Measurements from ENCODE around the gene ARID1B.

The ARID1B gene

GRCh38 chr6:157251586-157252247, 474.5 kb downstream of the ARID1B start:
- Histone ChIP-seq H3K27ac (no peak overlapping the region), H3K4me3 (ENCODE audit: low read depth, low read length) (no peak overlapping the region), H3K27me3 (replicated peaks) (peaks cover 1% of the 10 kb centered on the region), H3K36me3 (replicated peaks) (no peaks in the 10 kb centered on the region)
- no peak for DNase-seq
- in situ Hi-C loops (cut with HindIII; ENCODE audit: low pct_ligation_motif_present, low sequenced_read_pairs) = no loop called here
- no peak for TF ChIP-seq CTCF (IDR thresholded peaks at IDR 0.05; ENCODE audit: low read depth, low read length, missing control alignments)

GRCh38 chr6:157253017-157253416, 475.8 kb downstream of the ARID1B start:
- no peak for TF ChIP-seq CTCF (IDR thresholded peaks at IDR 0.05; ENCODE audit: low read depth, low read length, missing control alignments)
- in situ Hi-C loops (cut with HindIII; ENCODE audit: low pct_ligation_motif_present, low sequenced_read_pairs) = no loop called here
- no peak for DNase-seq
- peaks cover 5% of the 10 kb centered on the region for H3K27me3 ChIP-seq (replicated peaks)
- no peaks in the 10 kb centered on the region for H3K36me3 ChIP-seq (replicated peaks)
- no peak overlapping the region for H3K4me3 ChIP-seq (ENCODE audit: low read depth, low read length)
- no peak overlapping the region for H3K27ac ChIP-seq

GRCh38 chr6:157253699-157254098, 476.5 kb downstream of the ARID1B start:
- H3K27me3 ChIP-seq (replicated peaks) = peaks cover 7% of the 10 kb centered on the region
- TF ChIP-seq CTCF (IDR thresholded peaks at IDR 0.05; ENCODE audit: low read depth, low read length, missing control alignments) = no peak
- no peaks in the 10 kb centered on the region for H3K36me3 ChIP-seq (replicated peaks)
- in situ Hi-C loops (cut with HindIII; ENCODE audit: low pct_ligation_motif_present, low sequenced_read_pairs) = no loop called here
- H3K4me3 ChIP-seq (ENCODE audit: low read depth, low read length) = no peak overlapping the region
- no peak for DNase-seq
- no peak overlapping the region for H3K27ac ChIP-seq

- no peak for TF ChIP-seq CTCF (IDR thresholded peaks at IDR 0.05; ENCODE audit: low read depth, low read length, missing control alignments)
- Histone ChIP-seq H3K27me3 (replicated peaks) (peaks cover 7% of the 10 kb centered on the region), H3K27ac (no peak overlapping the region), H3K4me3 (ENCODE audit: low read depth, low read length) (no peak overlapping the region), H3K36me3 (replicated peaks) (no peaks in the 10 kb centered on the region)
- in situ Hi-C loops (cut with HindIII; ENCODE audit: low pct_ligation_motif_present, low sequenced_read_pairs) = no loop called here
- no peak for DNase-seq
These were observed 477.4 kb downstream of the ARID1B start for GRCh38 chr6:157254538-157254937.

- H3K27me3 ChIP-seq (replicated peaks) = peaks cover 7% of the 10 kb centered on the region
- TF ChIP-seq CTCF (IDR thresholded peaks at IDR 0.05; ENCODE audit: low read depth, low read length, missing control alignments) = no peak
- in situ Hi-C loops (cut with HindIII; ENCODE audit: low pct_ligation_motif_present, low sequenced_read_pairs) = no loop called here
- H3K4me3 ChIP-seq (ENCODE audit: low read depth, low read length) = no peak overlapping the region
- H3K36me3 ChIP-seq (replicated peaks) = no peaks in the 10 kb centered on the region
- DNase-seq = no peak
- no peak overlapping the region for H3K27ac ChIP-seq
These were observed 477.9 kb downstream of the ARID1B start for GRCh38 chr6:157255079-157255478.

GRCh38 chr6:157258878-157259277, 481.7 kb downstream of the ARID1B start:
- Histone ChIP-seq H3K4me3 (ENCODE audit: low read depth, low read length) (no peak overlapping the region), H3K36me3 (replicated peaks) (no peaks in the 10 kb centered on the region), H3K27ac (no peak overlapping the region), H3K27me3 (replicated peaks) (peaks cover 7% of the 10 kb centered on the region)
- no peak for DNase-seq
- no peak for TF ChIP-seq CTCF (IDR thresholded peaks at IDR 0.05; ENCODE audit: low read depth, low read length, missing control alignments)
- in situ Hi-C loops (cut with HindIII; ENCODE audit: low pct_ligation_motif_present, low sequenced_read_pairs) = no loop called here
